RWPE2 (cell line): ENCODE data around the gene TMEM250.

ENCODE experiments used
- ATAC-seq: fragments of 200-7000 bp; cut with Tn5 transposase; 3 replicates; pipeline ENCODE4 v1.9.1; 2021; ENCODE audit warnings: low read depth
- DNase-seq: peaks from one replicate; pipeline ENCODE4 v3.0.0-alpha.2; 2020; ENCODE audit warnings: low spot score
- H3K27ac ChIP-seq: fragments of 450-650 bp; 2 replicates; pipeline ENCODE4 v1.5.1; 2017; ENCODE audit warnings: mild to moderate bottlenecking; ENCODE audit not compliant: poor library complexity, severe bottlenecking
- H3K27me3 ChIP-seq: fragments of 250-450 bp; sonication (Bioruptor Pico); 2 replicates; pipeline ENCODE4 v1.5.1; 2021; ENCODE audit warnings: mild to moderate bottlenecking, moderate library complexity; ENCODE audit not compliant: insufficient read depth, poor library complexity, severe bottlenecking
- H3K36me3 ChIP-seq: fragments of 250-450 bp; sonication (Bioruptor Pico); 2 replicates; pipeline ENCODE4 v1.5.1; 2020; ENCODE audit warnings: low read depth, mild to moderate bottlenecking, moderate library complexity
- H3K4me1 ChIP-seq: fragments of 250-450 bp; sonication (Bioruptor Pico); 2 replicates; pipeline ENCODE4 v1.5.1; 2021; ENCODE audit warnings: mild to moderate bottlenecking, moderate library complexity; ENCODE audit not compliant: insufficient read depth, poor library complexity, severe bottlenecking
- H3K4me3 ChIP-seq: fragments of 250-450 bp; sonication (Bioruptor Pico); 2 replicates; pipeline ENCODE4 v1.5.1; 2021; ENCODE audit warnings: mild to moderate bottlenecking, moderate library complexity; ENCODE audit not compliant: severe bottlenecking
- H3K9me3 ChIP-seq: fragments of 250-450 bp; sonication (Bioruptor Pico); 2 replicates; pipeline ENCODE4 v1.5.1; 2021; ENCODE audit warnings: mild to moderate bottlenecking, moderate library complexity; ENCODE audit not compliant: severe bottlenecking
- TF ChIP-seq, protein P1 (sequence below): fragments of 450-650 bp; IDR thresholded peaks from one replicate; pipeline ENCODE4 v1.5.1; 2017; ENCODE audit warnings: mild to moderate bottlenecking, moderate library complexity; ENCODE audit not compliant: poor library complexity, severe bottlenecking

TMEM250 gene

DNA sequence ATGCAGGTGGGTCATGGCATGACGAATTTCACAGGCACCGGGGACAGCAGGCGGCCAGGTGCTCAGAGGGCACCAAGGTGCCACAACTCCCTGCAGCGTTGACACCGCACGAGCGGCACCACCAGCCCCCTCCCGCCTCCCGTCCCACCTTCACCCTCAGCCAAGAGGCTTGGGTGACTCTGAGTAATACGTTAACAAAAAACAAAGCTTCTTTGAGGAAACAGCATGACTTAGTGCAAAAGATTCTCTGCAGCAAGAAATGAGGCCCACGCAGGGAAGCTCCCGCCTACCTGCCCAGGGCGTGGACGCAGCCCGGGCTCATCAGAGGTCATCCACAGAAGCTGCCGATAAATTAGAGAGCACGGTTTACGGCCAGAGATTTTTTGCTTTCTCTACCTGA, 4.1 kb downstream of the TMEM250 start:
- Histone ChIP-seq H3K27me3 (no peaks in the 10 kb centered on the region), H3K27ac (no peak overlapping the region), H3K36me3 (no peaks in the 10 kb centered on the region), H3K9me3 (no peaks in the 10 kb centered on the region), H3K4me3 (no peak overlapping the region), H3K4me1 (peaks cover 9% of the 10 kb centered on the region)
- TF ChIP-seq, protein P1, sequence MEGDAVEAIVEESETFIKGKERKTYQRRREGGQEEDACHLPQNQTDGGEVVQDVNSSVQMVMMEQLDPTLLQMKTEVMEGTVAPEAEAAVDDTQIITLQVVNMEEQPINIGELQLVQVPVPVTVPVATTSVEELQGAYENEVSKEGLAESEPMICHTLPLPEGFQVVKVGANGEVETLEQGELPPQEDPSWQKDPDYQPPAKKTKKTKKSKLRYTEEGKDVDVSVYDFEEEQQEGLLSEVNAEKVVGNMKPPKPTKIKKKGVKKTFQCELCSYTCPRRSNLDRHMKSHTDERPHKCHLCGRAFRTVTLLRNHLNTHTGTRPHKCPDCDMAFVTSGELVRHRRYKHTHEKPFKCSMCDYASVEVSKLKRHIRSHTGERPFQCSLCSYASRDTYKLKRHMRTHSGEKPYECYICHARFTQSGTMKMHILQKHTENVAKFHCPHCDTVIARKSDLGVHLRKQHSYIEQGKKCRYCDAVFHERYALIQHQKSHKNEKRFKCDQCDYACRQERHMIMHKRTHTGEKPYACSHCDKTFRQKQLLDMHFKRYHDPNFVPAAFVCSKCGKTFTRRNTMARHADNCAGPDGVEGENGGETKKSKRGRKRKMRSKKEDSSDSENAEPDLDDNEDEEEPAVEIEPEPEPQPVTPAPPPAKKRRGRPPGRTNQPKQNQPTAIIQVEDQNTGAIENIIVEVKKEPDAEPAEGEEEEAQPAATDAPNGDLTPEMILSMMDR = no peak
- ATAC-seq (no peak), DNase-seq (no peak)

DNA sequence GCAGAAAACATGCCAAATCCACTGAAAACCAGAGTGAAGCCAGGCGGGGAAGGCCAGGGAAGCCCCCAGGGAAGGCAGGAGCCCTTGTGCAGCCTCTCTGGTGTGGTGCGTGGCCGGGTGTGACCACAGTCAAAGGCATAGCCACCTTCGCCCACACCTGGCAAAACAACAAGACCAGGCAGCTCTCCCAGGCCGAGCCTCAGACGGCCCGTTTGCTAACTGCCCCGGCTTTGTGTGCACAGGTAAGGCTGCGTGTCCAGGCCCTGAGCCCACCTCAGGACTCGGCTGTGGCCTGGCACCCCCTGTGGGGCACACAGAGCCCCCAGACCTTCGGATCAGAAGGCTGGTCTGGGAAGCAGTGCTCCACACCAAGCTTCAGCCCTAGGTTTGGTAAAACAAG, 6.1 kb downstream of the TMEM250 start:
- Histone ChIP-seq H3K27me3 (no peaks in the 10 kb centered on the region), H3K9me3 (no peaks in the 10 kb centered on the region), H3K4me1 (peaks cover 23% of the 10 kb centered on the region), H3K4me3 (no peak overlapping the region), H3K27ac (no peak overlapping the region), H3K36me3 (no peaks in the 10 kb centered on the region)
- no peak for ATAC-seq
- TF ChIP-seq, protein P1 = no peak
- no peak for DNase-seq

DNA sequence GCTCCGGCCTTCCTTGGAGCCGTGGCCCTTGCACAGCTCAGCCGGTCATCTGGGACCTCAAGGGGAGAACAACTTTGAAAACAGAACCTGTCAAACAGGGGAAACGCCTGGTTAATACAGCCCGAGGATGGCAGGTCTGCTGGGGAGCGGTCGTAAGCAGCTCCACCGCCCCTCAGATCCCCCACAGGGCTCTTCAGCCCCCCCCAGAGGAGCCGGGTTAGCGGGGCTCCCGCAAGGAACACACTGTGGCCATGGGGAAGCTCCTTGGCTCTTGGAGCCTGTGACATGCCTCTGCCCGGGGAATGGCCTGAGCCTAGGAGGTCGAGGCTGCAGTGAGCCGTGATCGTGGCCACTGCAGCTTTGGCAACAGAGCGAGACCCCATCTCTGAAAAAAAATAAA, 6.8 kb downstream of the TMEM250 start:
- no peaks in the 10 kb centered on the region for H3K27me3 ChIP-seq
- no peaks in the 10 kb centered on the region for H3K36me3 ChIP-seq
- no peak overlapping the region for H3K27ac ChIP-seq
- H3K4me1 ChIP-seq = peaks cover 23% of the 10 kb centered on the region
- no peak overlapping the region for H3K4me3 ChIP-seq
- no peaks in the 10 kb centered on the region for H3K9me3 ChIP-seq
- TF ChIP-seq, protein P1 = no peak
- DNase-seq (no peak), ATAC-seq (no peak)

DNA sequence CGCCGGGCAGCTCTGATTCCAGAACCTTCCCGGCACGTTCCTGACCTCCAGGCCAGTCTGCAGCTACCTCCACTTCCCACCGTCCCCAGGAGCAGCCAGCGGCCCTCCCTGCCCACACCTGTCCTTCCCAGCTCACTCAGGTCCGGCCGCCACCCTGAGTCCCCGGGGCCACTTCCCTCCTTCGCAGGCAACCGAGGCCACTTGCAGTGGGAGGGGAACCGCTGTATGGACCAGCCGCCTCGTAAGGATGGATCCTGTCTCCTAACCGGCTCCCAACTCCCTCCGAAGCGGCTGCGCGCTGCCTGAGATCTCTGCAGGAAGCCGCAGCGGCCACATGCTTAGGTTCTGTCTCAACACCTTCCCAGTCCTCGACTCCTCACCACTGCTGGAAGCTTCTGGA, 7.5 kb downstream of the TMEM250 start:
- H3K4me3 ChIP-seq = no peak overlapping the region
- no peak overlapping the region for H3K27ac ChIP-seq
- TF ChIP-seq, protein P1 = no peak
- no peaks in the 10 kb centered on the region for H3K9me3 ChIP-seq
- H3K4me1 ChIP-seq = peaks cover 23% of the 10 kb centered on the region
- H3K27me3 ChIP-seq = no peaks in the 10 kb centered on the region
- DNase-seq (no peak), ATAC-seq (no peak)
- no peaks in the 10 kb centered on the region for H3K36me3 ChIP-seq

DNA sequence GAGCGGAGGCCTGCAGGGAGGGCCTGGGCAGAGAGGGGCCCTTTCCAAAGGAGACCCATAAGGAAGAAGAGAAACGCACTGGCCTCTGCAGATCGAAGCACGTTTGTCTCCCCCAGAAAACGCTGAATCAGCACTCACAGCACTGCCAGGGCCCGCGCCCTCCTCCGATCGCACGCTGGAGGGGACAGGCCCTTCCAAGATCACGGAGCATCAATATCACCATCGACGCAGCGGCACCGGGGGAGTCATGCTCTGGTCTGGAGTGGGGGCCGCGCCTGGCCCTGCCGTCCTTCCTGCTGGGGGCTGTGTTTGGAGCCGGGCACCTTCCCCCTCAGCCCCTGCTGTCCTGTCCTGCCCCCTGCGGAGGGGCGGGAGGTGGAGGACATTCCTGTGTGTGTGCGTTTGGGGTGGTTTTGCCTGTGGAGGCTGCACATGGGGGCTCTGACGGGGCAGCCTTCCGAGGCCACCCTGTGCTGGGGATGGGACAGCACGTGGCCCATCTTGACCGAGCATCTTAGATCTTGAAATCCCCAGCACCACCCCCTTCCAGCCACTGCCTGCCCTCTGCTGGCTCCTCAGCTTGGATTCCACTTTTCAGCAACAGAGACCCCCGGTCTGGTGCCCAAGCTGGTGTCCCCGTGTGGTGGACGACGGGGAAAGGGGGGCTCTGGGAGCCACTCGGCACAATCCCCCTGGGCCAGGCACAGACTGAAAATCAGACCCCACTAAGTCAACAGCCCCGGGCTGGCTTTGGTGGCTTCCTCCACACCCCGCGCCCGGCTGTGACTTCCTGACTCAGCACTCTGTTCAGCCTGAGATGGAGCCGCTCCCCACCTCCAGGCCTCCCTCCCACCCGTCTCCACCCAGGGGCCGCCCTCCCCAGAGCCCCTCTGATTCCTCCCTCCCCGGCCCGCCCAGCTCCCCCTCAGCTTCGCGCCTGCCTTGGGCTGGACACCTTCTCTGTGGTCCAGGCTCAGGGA, 8.3 kb downstream of the TMEM250 start:
- Histone ChIP-seq H3K27ac (peak overlapping the region; percentile 14), H3K27me3 (no peaks in the 10 kb centered on the region), H3K4me1 (peaks cover 23% of the 10 kb centered on the region), H3K4me3 (no peak overlapping the region), H3K9me3 (no peaks in the 10 kb centered on the region), H3K36me3 (no peaks in the 10 kb centered on the region)
- DNase-seq (no peak), ATAC-seq (no peak)
- TF ChIP-seq, protein P1 = peak; percentile 6
